Tibial nerve (tissue), 4 donors: ENCODE measurements around the gene DCXR. TPM values are rescaled to one million over a fixed set of nuclear protein-coding genes. Genes with fewer than 3 reads are reported as not detected.

ENCODE experiments used
- DNase-seq, 2 donors: peaks; one replicate each; pipeline ENCODE4 v3.0.0-alpha.2; 2019; ENCODE audit warnings: low spot score in 2 of 2
- H3K27ac ChIP-seq, 4 donors: fragments of 200-600 bp; sonication (generic) in 3 of 4; one replicate each; pipeline ENCODE4 v1.5.1; 2017 to 2019; ENCODE audit warnings: mild to moderate bottlenecking in 1 of 4
- H3K27me3 ChIP-seq, 2 donors: fragments of 200-600 bp; sonication (generic) in 1 of 2; one replicate each; pipeline versions ENCODE4 v1.5.1 to v1.6.0; 2017 to 2019
- H3K36me3 ChIP-seq, 3 donors: fragments of 200-600 bp; sonication (generic); one replicate each; pipeline ENCODE4 v1.5.1; 2018 to 2019
- H3K4me1 ChIP-seq, 4 donors: fragments of 200-600 bp; sonication (generic) in 3 of 4; one replicate each; pipeline ENCODE4 v1.5.1; 2017 to 2019
- H3K4me3 ChIP-seq, 4 donors: fragments of 200-600 bp; sonication (generic) in 3 of 4; one replicate each; pipeline ENCODE4 v1.5.1; 2017 to 2019; ENCODE audit warnings: mild to moderate bottlenecking in 1 of 4, moderate library complexity in 1 of 4
- H3K9me3 ChIP-seq, 4 donors: fragments of 200-600 bp; sonication (generic) in 3 of 4; one replicate each; pipeline ENCODE4 v1.5.1; 2017 to 2019
- EP300 ChIP-seq, 2 donors: sonication (generic); formaldehyde crosslinking; IDR thresholded peaks; one replicate each; pipeline ENCODE4 v1.6.1; 2017; ENCODE audit warnings: antibody characterized with exemption in 2 of 2, mild to moderate bottlenecking in 1 of 2
- POLR2A ChIP-seq, 2 donors: fragments of 450-650 bp; IDR thresholded peaks; one replicate each; pipeline ENCODE4 v1.6.1; 2017; ENCODE audit warnings: antibody characterized with exemption in 2 of 2, mild to moderate bottlenecking in 2 of 2, moderate library complexity in 2 of 2
- WGBS, 2 donors: methylation state at CpG; one replicate each; pipeline ENCODE4 v1.1.5; 2018; 5-methylcytosine and 5-hydroxymethylcytosine counted together
- total RNA-seq, 4 donors: library from RNA; depleted of rRNA; stranded (reverse); fragments of >200 nt; gene quantifications; one replicate each; pipeline ENCODE4 v1.1.0, GENCODE V29; 2016
- TF ChIP-seq, protein P1 (sequence below), 5 experiments: fragments of 200-600 bp in 3 of 5; fragments of 450-650 bp in 2 of 5; sonication (generic) in 3 of 5; IDR thresholded peaks; one replicate each; pipeline ENCODE4 v1.5.1; 2016 to 2019; ENCODE audit warnings: antibody characterized with exemption in 5 of 5, mild to moderate bottlenecking in 3 of 5, moderate library complexity in 2 of 5

DCXR gene
- total RNA-seq, 4 donors from 2014 or later, result 236 to 347 (median 269) TPM

GRCh38 chr17:82001571-82002056 is 35.9 kb downstream of the DCXR start:
- H3K27ac ChIP-seq, result no peak overlapping the region
- H3K36me3 ChIP-seq, result peaks cover 0 to 11% (median 0%) of the 10 kb centered on the region in 3 donors
- peaks cover 0 to 34% (median 16%) of the 10 kb centered on the region in 4 donors for H3K4me1 ChIP-seq
- no peaks in the 10 kb centered on the region for H3K27me3 ChIP-seq
- DNase-seq, result no peak
- TF ChIP-seq, protein P1, sequence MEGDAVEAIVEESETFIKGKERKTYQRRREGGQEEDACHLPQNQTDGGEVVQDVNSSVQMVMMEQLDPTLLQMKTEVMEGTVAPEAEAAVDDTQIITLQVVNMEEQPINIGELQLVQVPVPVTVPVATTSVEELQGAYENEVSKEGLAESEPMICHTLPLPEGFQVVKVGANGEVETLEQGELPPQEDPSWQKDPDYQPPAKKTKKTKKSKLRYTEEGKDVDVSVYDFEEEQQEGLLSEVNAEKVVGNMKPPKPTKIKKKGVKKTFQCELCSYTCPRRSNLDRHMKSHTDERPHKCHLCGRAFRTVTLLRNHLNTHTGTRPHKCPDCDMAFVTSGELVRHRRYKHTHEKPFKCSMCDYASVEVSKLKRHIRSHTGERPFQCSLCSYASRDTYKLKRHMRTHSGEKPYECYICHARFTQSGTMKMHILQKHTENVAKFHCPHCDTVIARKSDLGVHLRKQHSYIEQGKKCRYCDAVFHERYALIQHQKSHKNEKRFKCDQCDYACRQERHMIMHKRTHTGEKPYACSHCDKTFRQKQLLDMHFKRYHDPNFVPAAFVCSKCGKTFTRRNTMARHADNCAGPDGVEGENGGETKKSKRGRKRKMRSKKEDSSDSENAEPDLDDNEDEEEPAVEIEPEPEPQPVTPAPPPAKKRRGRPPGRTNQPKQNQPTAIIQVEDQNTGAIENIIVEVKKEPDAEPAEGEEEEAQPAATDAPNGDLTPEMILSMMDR (IDR thresholded peaks at IDR 0.05), result no peak
- TF ChIP-seq EP300 (IDR thresholded peaks at IDR 0.05) (no peak), POLR2A (IDR thresholded peaks at IDR 0.05) (no peak)
- WGBS, 2 donors, result 78% methylated on average over 14 to 15 of the region's 17 CpGs
- no peaks in the 10 kb centered on the region for H3K9me3 ChIP-seq
- no peak overlapping the region for H3K4me3 ChIP-seq

DNA sequence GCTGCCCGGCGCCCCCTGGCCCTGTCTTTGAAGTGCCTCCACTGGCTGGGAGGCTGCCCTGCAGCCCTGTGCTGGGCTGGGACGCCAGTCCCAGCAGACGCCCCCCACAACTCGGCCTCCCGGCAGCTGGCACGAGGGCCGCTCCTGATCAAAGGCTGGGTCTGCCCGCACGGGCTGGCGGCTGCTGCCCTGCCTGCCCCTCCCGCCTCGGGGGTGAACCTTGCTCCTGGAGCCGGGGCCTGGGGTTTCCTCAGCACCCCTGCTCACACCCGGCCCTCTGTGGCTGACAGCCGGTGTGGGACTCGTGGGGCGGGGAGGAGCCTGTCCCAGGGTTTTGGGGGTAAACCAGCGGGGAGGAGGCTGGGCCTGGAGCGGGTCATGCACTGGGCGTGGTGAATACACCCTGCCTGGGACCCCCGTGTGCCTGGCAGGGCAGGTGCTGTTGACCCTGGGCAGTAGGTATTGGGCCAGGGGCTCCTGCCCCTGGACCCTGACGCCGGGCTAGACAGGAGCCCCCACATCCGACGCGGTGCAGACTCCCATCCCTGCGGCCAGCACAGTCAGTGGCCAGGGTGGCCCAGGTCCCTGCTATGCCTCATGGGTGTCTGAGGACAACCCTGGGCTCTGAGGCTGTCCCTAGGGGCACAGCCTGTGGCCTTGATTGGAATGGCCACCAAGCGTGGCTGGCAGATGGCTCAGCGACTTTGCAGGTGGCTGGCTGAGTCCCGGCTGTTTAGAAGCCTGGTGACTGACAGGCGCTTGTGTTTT is 36.5 kb downstream of the DCXR start:
- 72 to 78% methylated on average over 19 to 25 of the region's 32 CpGs for WGBS, 2 donors

GRCh38 chr17:81999976-82000802 is 37.3 kb downstream of the DCXR start:
- peaks cover 0 to 20% (median 0%) of the 10 kb centered on the region in 3 donors for H3K36me3 ChIP-seq
- peaks cover 0 to 32% (median 16%) of the 10 kb centered on the region in 4 donors for H3K4me1 ChIP-seq
- 78 to 79% methylated on average over 33 to 36 of the region's 36 CpGs for WGBS, 2 donors

More for the DNA sequence above, 36.5 kb downstream of the DCXR start:
- H3K27ac ChIP-seq, result no peak overlapping the region
- no peak for DNase-seq
- TF ChIP-seq POLR2A (IDR thresholded peaks at IDR 0.05) (no peak), EP300 (IDR thresholded peaks at IDR 0.05) (no peak)
- TF ChIP-seq, protein P1 (IDR thresholded peaks at IDR 0.05), result no peak
- peaks cover 0 to 18% (median 0%) of the 10 kb centered on the region in 3 donors for H3K36me3 ChIP-seq
- H3K27me3 ChIP-seq, result no peaks in the 10 kb centered on the region
- H3K4me3 ChIP-seq, result no peak overlapping the region
- peaks cover 0 to 28% (median 13%) of the 10 kb centered on the region in 4 donors for H3K4me1 ChIP-seq
- no peaks in the 10 kb centered on the region for H3K9me3 ChIP-seq

DNA sequence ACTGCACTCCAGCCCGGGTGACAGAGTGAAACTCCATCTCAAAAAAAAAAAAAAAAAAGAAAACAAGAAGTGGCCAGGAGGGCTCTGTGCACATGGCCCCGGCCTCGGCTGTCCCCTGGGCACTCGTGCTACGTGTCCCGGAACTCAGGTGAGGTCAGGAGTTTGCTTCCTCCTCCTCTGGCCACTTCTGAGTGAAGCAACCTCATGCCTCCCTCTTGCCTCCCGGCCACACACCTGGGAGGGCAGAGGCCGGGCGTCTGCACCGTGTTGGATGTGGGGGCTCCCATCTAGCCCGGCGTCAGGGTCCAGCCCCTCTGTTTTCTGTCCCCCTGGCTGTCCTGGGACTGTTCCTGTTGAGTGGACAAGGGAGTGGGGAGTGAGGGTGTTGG is 37.9 kb downstream of the DCXR start:
- Histone ChIP-seq H3K9me3 (no peaks in the 10 kb centered on the region), H3K27ac (no peak overlapping the region), H3K4me1 (peaks cover 0 to 33% (median 20%) of the 10 kb centered on the region in 4 donors), H3K36me3 (peaks cover 0 to 20% (median 0%) of the 10 kb centered on the region in 3 donors), H3K27me3 (no peaks in the 10 kb centered on the region), H3K4me3 (no peak overlapping the region)
- DNase-seq, result no peak
- WGBS, 2 donors, result 86 to 90% methylated on average over 11 to 12 of the region's 12 CpGs
- no peak for TF ChIP-seq EP300 (IDR thresholded peaks at IDR 0.05)
- TF ChIP-seq, protein P1 (IDR thresholded peaks at IDR 0.05), result no peak
- TF ChIP-seq POLR2A (IDR thresholded peaks at IDR 0.05), result no peak

More at GRCh38 chr17:81999976-82000802, 37.3 kb downstream of the DCXR start:
- TF ChIP-seq, protein P1 (IDR thresholded peaks at IDR 0.05), result no peak
- TF ChIP-seq POLR2A (IDR thresholded peaks at IDR 0.05) (no peak), EP300 (IDR thresholded peaks at IDR 0.05) (no peak)
- no peak overlapping the region for H3K27ac ChIP-seq
- H3K27me3 ChIP-seq, result no peaks in the 10 kb centered on the region
- no peak for DNase-seq
- H3K9me3 ChIP-seq, result no peaks in the 10 kb centered on the region
- no peak overlapping the region for H3K4me3 ChIP-seq
